G401.6 (cell line): ENCODE measurements around the gene LRP2.
"Not testable (repeated sequence)": the region's sequence is repeated elsewhere in the genome, so short reads cannot be mapped to it uniquely, and the experiment has no call there.

ENCODE experiments used
- FAIRE-seq: peaks from 2 replicates; lab custom pipeline; 2012; peaks lifted over from hg19 to GRCh38; lab: Jason Lieb, UNC

LRP2 gene

DNA sequence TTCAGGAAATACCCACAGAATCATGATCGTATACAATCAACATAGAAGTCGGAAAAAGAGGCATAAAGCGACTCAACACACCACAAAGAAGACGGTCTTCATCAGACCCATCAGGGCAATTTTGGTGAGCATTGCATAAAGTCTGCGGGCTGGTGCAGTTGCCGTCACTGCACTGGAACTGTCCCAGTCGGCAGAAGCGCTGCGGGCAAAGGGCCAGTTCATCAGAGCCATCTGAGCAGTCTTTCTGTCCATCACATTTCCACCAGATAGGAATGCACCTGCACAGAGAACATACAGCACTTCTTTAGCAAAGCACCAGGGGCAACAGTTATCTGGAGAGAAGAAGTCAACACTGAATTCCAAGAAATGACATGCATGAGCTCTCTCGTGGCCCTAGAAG is 187.2 kb downstream of the LRP2 start:
- FAIRE-seq = no peak

DNA sequence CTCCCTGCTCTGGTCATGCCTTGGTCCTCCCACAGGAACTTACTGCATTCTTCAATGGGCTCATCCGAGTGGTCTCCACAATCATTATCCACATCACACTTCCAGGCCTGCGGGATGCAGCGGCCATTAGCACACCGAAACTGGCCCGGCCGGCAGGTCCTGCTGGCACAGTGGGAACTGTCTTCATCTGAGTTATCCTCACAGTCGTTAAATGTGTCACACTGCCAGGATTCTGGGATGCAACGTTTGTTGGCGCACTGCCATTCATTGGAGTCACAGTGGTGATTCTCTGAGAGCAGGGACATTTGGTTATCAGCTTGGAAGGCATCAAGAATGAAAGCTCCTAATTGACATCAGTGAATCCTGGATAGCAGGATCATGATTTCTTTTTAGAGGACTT is 188.5 kb downstream of the LRP2 start:
- FAIRE-seq = no peak

DNA sequence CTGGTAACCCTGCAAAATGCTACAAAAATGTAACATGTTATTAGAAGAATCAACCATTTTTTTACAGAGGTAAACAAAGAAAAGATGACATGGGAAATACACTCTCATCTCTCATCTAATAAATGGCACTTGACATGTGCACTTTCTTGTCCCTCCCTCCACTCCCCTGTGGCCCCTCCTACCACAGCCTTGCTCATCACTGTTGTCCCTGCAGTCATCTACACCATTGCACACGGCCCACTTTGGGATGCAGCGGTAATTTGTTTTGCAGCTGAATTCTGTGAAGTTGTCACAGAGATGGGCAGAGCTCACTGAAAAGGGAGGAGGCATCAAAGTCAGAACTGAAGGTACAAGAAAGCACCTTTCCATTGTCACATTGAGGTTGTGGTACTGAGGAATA is 189.4 kb downstream of the LRP2 start:
- no peak for FAIRE-seq

DNA sequence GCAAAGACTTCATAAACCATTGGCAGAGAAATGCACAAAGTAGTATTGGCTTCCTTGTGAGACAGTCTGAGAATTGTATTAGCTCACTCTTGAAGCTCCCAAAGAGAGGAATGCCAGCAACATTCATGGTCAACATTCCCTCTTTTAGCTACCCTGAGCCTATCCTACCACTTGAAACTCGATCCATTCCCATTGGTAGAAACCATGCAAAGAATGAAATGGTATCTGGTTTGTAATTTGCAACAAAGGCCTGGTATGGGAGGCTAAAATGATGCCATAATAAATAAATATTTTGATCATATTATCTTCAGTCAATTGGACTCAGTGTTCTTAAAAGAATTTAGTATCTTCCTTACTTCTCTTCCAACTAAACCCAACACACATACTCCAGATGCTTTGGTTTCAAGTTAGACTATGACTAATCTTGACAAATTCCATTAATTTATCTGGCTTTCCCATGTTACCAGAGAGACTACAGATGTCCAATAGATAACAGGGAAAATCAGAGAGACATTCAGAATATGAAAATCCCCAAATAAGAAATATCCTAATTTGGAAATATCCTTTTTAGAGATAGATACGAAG is 190.1 kb downstream of the LRP2 start:
- no peak for FAIRE-seq

GRCh38 chr2:169165791-169166190 is 196.5 kb downstream of the LRP2 start:
- no peak for FAIRE-seq

DNA sequence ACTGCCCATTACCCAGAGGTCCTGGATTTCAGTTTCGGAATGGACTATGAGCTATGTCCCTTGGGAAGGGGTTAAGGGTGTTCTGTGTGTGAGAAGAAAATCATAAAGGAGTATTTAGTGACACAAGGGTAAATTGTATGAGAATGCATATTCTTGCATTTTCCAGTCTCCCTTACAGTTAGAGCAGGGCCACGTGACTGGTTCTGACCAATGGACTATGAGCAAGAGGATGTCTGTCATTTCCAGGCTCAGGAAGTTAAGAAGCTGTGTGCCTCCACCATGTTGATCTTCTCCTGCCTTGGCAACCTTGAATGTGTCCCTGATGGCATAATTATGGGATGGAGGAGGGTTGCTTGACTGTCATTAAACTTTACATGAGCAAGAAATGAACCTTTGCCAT is 198.0 kb downstream of the LRP2 start:
- no peak for FAIRE-seq

GRCh38 chr2:169162613-169163012 is 199.7 kb downstream of the LRP2 start:
- no peak for FAIRE-seq

DNA sequence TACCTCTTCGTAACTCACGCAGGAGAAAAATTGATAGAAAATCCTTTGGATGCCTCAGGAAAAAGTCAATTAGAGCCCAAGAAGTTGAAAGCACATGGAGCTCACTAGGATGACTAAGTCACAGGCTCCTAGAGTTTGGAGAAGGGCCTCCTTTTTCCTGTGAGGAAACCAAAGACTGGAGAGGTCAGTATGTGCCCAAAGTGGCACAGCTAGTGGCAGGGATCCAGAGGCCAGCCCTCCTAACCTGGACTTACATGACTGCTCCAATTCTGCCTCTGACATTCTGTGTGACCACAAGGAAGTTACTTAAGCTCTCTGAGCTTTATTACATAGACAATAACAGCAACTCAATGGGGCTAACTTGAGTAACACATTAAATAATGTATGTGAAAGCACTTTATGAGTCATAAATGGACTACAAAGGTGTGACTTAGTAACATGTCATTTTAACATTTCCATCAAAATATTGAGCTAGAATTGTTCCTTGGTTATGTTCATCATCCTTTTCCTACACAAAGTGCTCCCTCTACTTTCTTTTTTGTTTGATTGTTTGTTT is 201.3 kb downstream of the LRP2 start:
- FAIRE-seq = no peak

DNA sequence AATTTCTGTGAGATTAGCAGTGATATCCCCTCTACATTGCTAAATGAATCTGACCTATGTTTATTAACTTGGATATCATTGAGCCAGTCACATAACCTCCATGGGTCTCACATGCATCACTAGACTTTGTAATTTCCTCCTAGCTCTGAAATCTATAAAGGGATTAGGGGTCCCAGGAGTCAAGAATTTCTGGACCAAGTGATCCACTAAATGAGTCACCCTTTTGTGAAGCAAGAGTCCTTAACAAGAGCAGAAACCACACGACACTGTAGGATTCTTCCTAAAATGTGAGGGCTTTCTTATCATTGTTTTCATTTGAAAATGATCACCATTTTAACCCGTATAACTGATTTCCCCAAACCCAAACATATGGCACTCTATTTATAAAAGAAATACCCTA is 202.6 kb downstream of the LRP2 start:
- no peak for FAIRE-seq

GRCh38 chr2:169158874-169159273 is 203.5 kb downstream of the LRP2 start:
- FAIRE-seq = no peak

GRCh38 chr2:169146220-169146619 is 216.1 kb downstream of the LRP2 start:
- FAIRE-seq = no peak

GRCh38 chr2:169143998-169144397 is 218.3 kb downstream of the LRP2 start:
- FAIRE-seq = no peak

DNA sequence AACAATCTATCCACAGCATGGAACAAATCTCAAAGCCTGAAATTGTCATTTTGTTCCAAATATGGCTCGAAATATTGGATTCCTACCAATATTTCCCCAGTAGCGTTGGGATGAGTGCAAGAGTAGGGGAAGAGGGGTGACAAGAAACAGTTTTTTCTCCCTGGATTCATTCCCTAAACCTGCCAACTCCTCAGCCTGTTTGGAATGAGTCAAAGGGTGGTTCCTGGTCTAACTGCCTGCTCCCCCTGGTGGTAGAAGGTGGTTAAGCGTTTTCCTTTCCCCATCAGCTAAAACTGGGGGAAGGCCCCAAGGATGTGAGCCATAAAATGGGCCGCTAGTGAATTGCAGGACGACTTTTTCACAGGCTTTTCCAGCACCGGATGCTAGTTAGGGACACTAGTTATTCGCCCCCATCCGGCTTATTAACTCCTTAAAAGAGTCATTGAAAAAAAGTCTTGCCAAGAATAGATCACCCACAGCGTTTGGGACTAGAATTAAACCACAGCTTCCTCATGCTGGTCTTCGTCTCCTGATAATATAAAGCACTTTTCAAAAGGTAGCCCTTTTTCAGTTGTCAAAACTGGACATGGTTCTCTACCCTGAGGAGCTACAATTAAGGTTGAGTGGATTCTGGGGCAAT is 220.5 kb downstream of the LRP2 start:
- FAIRE-seq = no peak

DNA sequence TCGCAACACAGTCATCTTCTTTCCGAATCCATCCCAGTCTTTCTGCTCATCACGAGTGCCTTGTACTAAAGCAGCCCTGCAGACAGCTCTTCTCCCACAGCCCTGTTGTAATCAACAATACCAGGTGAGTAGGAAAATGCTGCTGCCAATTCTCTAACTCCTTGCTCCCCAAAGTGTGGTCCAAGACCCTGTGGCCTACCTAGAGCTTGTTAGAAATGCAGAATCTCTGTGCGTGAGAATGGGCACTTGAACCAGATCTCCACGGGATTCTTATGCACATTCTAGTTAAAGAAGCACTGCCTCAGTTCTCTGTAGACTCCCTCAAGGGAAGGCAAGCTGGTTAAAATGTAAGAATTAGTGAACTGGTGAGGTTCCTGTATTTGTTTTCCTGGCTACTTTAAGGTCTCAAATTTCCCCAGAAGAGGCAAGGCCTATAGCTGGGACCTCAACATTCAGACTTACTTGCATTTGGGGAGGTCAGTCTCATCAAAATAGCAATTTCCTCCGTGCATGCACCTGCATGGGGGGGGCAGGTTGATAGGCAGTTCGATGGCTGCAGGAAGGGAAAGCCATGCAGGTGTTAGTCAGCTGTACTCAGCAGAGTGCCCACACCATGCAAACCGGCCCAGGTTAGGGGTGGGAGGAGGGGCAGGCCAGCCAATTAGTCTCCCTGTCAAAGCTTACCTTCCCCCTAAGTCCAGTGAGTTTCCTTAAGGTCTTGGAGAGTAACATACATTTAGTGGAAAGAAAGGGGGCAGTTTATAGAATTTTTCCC is 222.2 kb downstream of the LRP2 start:
- no peak for FAIRE-seq

- FAIRE-seq = no peak
Measured at GRCh38 chr2:169139145-169139544, 223.2 kb downstream of the LRP2 start.

GRCh38 chr2:169137924-169138323 is 224.4 kb downstream of the LRP2 start:
- FAIRE-seq = no peak

- no peak for FAIRE-seq
Measured at GRCh38 chr2:169136885-169137534, 225.3 kb downstream of the LRP2 start.

GRCh38 chr2:169136428-169136827 is 225.9 kb downstream of the LRP2 start:
- not testable (repeated sequence) for FAIRE-seq

DNA sequence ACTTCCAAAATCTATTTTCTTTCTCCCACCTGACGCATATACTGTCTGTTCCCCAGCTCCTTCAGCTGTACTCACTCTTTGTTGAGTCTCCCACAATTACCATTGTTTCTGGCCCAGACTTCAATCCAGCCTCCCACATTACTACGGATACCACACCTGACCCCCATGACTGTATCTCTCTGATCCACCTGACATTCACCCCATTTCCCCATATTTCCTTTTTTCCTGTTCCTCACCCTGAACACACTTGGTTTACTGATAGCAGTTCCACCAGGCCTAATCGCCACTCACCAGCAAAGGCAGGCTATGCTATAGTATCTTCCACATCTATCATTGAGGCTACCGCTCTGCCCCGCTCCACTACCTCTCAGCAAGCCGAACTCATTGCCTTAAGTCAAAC is 228.1 kb downstream of the LRP2 start:
- FAIRE-seq = not testable (repeated sequence)

- FAIRE-seq = peak; percentile 83
Measured at GRCh38 chr2:169131587-169132512, 230.5 kb downstream of the LRP2 start.

GRCh38 chr2:169129703-169130243 is 232.6 kb downstream of the LRP2 start:
- no peak for FAIRE-seq
